Epithelial cell of proximal tubule (primary cell): ENCODE measurements around the gene SNX27. TPM values are rescaled to one million over a fixed set of nuclear protein-coding genes. Genes with fewer than 3 reads are reported as not detected.

Experiments
- DNase-seq: peaks from one replicate; pipeline ENCODE4 v3.0.0-alpha.2; 2011; ENCODE audit warnings: low read depth
- H3K4me3 ChIP-seq: 2 replicates; pipeline ENCODE4 v1.5.1; 2011; ENCODE audit warnings: low read depth, mild to moderate bottlenecking, low read length
- CTCF ChIP-seq: conservative IDR thresholded peaks from 2 replicates; pipeline ENCODE4 v1.5.1; 2012; ENCODE audit warnings: low read depth, mild to moderate bottlenecking, low read length
- total RNA-seq: library from RNA; depleted of rRNA; stranded (reverse); fragments of >200 nt; gene quantifications from 2 replicates; pipeline ENCODE4 v1.2.3, GENCODE V29; 2015

Gene SNX27
- 13.2 and 14.8 TPM in 2 replicates for total RNA-seq

- no peak for TF ChIP-seq CTCF
- no peak for DNase-seq
- peak within 1 kb of the TSS; percentile 67 for H3K4me3 ChIP-seq
Observed at GRCh38 chr1:151611832-151612500, at the start of gene SNX27. Gene SNX27, plus strand, starts transcription at chr1:151612050. Its CDS starts 152 bp downstream, at chr1:151612202.

GRCh38 chr1:151562661-151563060 lies 49.2 kb upstream of the SNX27 start:
- DNase-seq: no peak
- no peak for TF ChIP-seq CTCF
- no peak overlapping the region for H3K4me3 ChIP-seq

GRCh38 chr1:151563376-151563775 lies 48.5 kb upstream of the SNX27 start:
- TF ChIP-seq CTCF: no peak
- H3K4me3 ChIP-seq: no peak overlapping the region
- no peak for DNase-seq

- no peak overlapping the region for H3K4me3 ChIP-seq
- no peak for DNase-seq
- TF ChIP-seq CTCF: no peak
Observed at GRCh38 chr1:151565502-151566189, 46.2 kb upstream of the SNX27 start.

- H3K4me3 ChIP-seq: no peak overlapping the region
- no peak for TF ChIP-seq CTCF
- DNase-seq: no peak
Observed at GRCh38 chr1:151568626-151569088, 43.2 kb upstream of the SNX27 start.

GRCh38 chr1:151570819-151571218 lies 41.0 kb upstream of the SNX27 start:
- DNase-seq: no peak
- no peak overlapping the region for H3K4me3 ChIP-seq
- no peak for TF ChIP-seq CTCF
